PC-3 (cell line): Measurements from ENCODE around the gene MPHOSPH8.

Experiments
- CTCF ChIP-seq: fragments of 300-600 bp; sonication (generic); conservative IDR thresholded peaks from 2 replicates; pipeline ENCODE4 v1.5.1; 2017; ENCODE audit warnings: antibody characterized with exemption, low read depth, mild to moderate bottlenecking, low read length
- EZH2 ChIP-seq: fragments of 300-600 bp; sonication (generic); IDR thresholded peaks from one replicate; pipeline ENCODE4 v1.6.1; 2017; ENCODE audit warnings: antibody characterized with exemption, mild to moderate bottlenecking, low read length; ENCODE audit not compliant: unreplicated experiment
- EZH2phosphoT487 ChIP-seq: fragments of 300-600 bp; sonication (generic); IDR thresholded peaks from 2 replicates; pipeline ENCODE4 v1.6.1; 2018; ENCODE audit warnings: mild to moderate bottlenecking, antibody characterized with exemption, low read length, borderline replicate concordance

GRCh38 chr13:19668778-19669177 is 35.3 kb downstream of the MPHOSPH8 start:
- TF ChIP-seq CTCF (no peak), EZH2 (no peak), EZH2phosphoT487 (no peak)
